ENCODE measurements around the gene YKT6.

The YKT6 gene

GRCh38 chr7:44263326-44264082, 62.7 kb downstream of the YKT6 start:
- DNase-seq = no peak

All from NCI-H1105 (cell line).